ENCODE data around the gene RGS5. TPM values are rescaled to one million over a fixed set of nuclear protein-coding genes. Genes with fewer than 3 reads are reported as not detected.

The RGS5 gene
- total RNA-seq, 2 experiments from 2014 or later = 0.88 to 1.2 TPM

DNA sequence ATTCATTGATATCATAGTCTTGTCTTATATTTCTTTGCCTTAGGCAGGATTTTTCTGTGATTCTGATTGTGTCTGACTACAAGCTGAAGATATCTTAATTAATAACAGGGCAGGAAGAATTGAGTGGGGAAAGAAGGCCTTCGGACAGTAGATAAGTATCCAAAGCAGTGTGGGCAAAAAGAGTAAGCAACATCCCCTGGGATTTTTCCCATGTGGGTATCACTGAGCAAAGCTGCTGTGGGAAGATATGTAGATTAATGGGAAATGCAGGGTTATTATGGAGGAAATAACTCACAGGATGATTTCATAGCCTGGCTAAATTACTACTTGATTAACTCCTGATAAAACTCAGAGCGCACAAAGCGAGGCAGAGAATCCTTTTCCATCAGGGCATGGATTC, 55.7 kb downstream of the RGS5 start:
- CTCF ChIA-PET (ENCODE audit: unreplicated experiment) = no interaction called here
- H3K4me3 ChIP-seq (ENCODE audit: low read depth, low read length, poor library complexity, severe bottlenecking) = no peak overlapping the region
- POLR2A ChIA-PET = no interaction called here
- H3K9me3 ChIP-seq (ENCODE audit: low read length) = no peaks in the 10 kb centered on the region
- no peak for TF ChIP-seq EZH2phosphoT487 (IDR thresholded peaks at IDR 0.05; ENCODE audit: borderline replicate concordance, low read depth, low read length)
- TF ChIP-seq, protein P1, sequence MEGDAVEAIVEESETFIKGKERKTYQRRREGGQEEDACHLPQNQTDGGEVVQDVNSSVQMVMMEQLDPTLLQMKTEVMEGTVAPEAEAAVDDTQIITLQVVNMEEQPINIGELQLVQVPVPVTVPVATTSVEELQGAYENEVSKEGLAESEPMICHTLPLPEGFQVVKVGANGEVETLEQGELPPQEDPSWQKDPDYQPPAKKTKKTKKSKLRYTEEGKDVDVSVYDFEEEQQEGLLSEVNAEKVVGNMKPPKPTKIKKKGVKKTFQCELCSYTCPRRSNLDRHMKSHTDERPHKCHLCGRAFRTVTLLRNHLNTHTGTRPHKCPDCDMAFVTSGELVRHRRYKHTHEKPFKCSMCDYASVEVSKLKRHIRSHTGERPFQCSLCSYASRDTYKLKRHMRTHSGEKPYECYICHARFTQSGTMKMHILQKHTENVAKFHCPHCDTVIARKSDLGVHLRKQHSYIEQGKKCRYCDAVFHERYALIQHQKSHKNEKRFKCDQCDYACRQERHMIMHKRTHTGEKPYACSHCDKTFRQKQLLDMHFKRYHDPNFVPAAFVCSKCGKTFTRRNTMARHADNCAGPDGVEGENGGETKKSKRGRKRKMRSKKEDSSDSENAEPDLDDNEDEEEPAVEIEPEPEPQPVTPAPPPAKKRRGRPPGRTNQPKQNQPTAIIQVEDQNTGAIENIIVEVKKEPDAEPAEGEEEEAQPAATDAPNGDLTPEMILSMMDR (conservative IDR thresholded peaks at IDR 0.05; ENCODE audit: low read length) = no peak
- H3K36me3 ChIP-seq (ENCODE audit: insufficient read depth, low read length) = no peaks in the 10 kb centered on the region
- no peak overlapping the region for H3K27ac ChIP-seq (ENCODE audit: low read depth, low read length, poor library complexity, severe bottlenecking)
- no peak for DNase-seq (ENCODE audit: low spot score)
- H3K4me2 ChIP-seq (ENCODE audit: low read length) = no peak overlapping the region
- BruUV-seq (replicated peaks) = no TSS peak
- no peaks in the 10 kb centered on the region for H4K20me1 ChIP-seq (ENCODE audit: insufficient read depth, low read length)
- H3K9me2 ChIP-seq (ENCODE audit: insufficient read depth, low read length) = no peaks in the 10 kb centered on the region
- H2AFZ ChIP-seq (ENCODE audit: low read length) = no peak overlapping the region
- no peaks in the 10 kb centered on the region for H3K4me1 ChIP-seq (ENCODE audit: insufficient read depth, low read length, poor library complexity, severe bottlenecking)
- intact Hi-C loops (cut with micrococcal nuclease; ENCODE audit: unreplicated experiment) = no loop called here
- H3K79me2 ChIP-seq (ENCODE audit: insufficient read depth, low read depth, low read length) = no peaks in the 10 kb centered on the region

GRCh38 chr1:163145435-163145834, 57.3 kb downstream of the RGS5 start:
- Histone ChIP-seq H4K20me1 (ENCODE audit: insufficient read depth, low read length) (no peaks in the 10 kb centered on the region), H3K36me3 (ENCODE audit: insufficient read depth, low read length) (no peaks in the 10 kb centered on the region), H3K79me2 (ENCODE audit: insufficient read depth, low read depth, low read length) (no peaks in the 10 kb centered on the region), H3K4me2 (ENCODE audit: low read length) (no peak overlapping the region), H3K9me3 (ENCODE audit: low read length) (no peaks in the 10 kb centered on the region), H2AFZ (ENCODE audit: low read length) (no peak overlapping the region), H3K9me2 (ENCODE audit: insufficient read depth, low read length) (no peaks in the 10 kb centered on the region), H3K27ac (ENCODE audit: low read depth, low read length, poor library complexity, severe bottlenecking) (no peak overlapping the region), H3K4me1 (ENCODE audit: insufficient read depth, low read length, poor library complexity, severe bottlenecking) (no peaks in the 10 kb centered on the region), H3K4me3 (ENCODE audit: low read depth, low read length, poor library complexity, severe bottlenecking) (no peak overlapping the region)
- TF ChIP-seq, protein P1 (conservative IDR thresholded peaks at IDR 0.05; ENCODE audit: low read length) = no peak
- no peak for TF ChIP-seq EZH2phosphoT487 (IDR thresholded peaks at IDR 0.05; ENCODE audit: borderline replicate concordance, low read depth, low read length)
- no peak for DNase-seq (ENCODE audit: low spot score)
- BruUV-seq (replicated peaks) = no TSS peak
- intact Hi-C loops (cut with micrococcal nuclease; ENCODE audit: unreplicated experiment) = no loop called here
- POLR2A ChIA-PET = no interaction called here
- CTCF ChIA-PET (ENCODE audit: unreplicated experiment) = no interaction called here

- Histone ChIP-seq H4K20me1 (ENCODE audit: insufficient read depth, low read length) (no peaks in the 10 kb centered on the region), H3K4me1 (ENCODE audit: insufficient read depth, low read length, poor library complexity, severe bottlenecking) (no peaks in the 10 kb centered on the region), H3K9me3 (ENCODE audit: low read length) (no peaks in the 10 kb centered on the region), H3K36me3 (ENCODE audit: insufficient read depth, low read length) (no peaks in the 10 kb centered on the region), H3K9me2 (ENCODE audit: insufficient read depth, low read length) (no peaks in the 10 kb centered on the region), H3K79me2 (ENCODE audit: insufficient read depth, low read depth, low read length) (no peaks in the 10 kb centered on the region), H2AFZ (ENCODE audit: low read length) (no peak overlapping the region), H3K4me2 (ENCODE audit: low read length) (no peak overlapping the region), H3K4me3 (ENCODE audit: low read depth, low read length, poor library complexity, severe bottlenecking) (no peak overlapping the region), H3K27ac (ENCODE audit: low read depth, low read length, poor library complexity, severe bottlenecking) (no peak overlapping the region)
- no TSS peak for BruUV-seq (replicated peaks)
- ChIA-PET CTCF (ENCODE audit: unreplicated experiment) (no interaction called here), POLR2A (no interaction called here)
- DNase-seq (ENCODE audit: low spot score) = no peak
- TF ChIP-seq, protein P1 (conservative IDR thresholded peaks at IDR 0.05; ENCODE audit: low read length) = no peak
- TF ChIP-seq EZH2phosphoT487 (IDR thresholded peaks at IDR 0.05; ENCODE audit: borderline replicate concordance, low read depth, low read length) = no peak
- intact Hi-C loops (cut with micrococcal nuclease; ENCODE audit: unreplicated experiment) = no loop called here
Measured at GRCh38 chr1:163144418-163144817, 58.3 kb downstream of the RGS5 start.

Measured in OCI-LY7 (cell line).